ENCODE results near the gene HOGA1. TPM values are rescaled to one million over a fixed set of nuclear protein-coding genes. Genes with fewer than 3 reads are reported as not detected.

Gene HOGA1
- total RNA-seq, 1 experiment from 2014 or later, result not detected

DNA sequence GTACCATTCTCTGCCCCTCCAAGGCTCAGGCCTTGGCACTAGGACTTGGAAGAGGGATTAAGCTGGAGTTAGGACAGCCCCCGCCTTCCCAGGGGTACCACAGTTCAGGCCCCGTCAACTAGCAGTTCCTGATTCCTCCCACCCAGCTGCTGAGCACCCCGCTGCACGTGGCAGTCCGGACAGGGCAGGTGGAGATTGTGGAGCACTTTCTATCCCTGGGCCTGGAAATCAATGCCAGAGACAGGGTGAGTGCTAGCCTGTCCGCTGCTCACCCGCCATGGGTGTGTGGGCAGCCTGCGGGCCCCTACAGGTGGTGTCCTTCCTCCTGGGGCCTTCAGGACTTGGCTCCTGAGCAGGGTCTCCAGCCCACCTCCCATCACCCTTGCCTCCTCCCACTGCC is 2.0 kb upstream of the HOGA1 start:
- no peak for DNase-seq (ENCODE audit: low spot score)
- H3K36me3 ChIP-seq (ENCODE audit: insufficient read depth, low read length, poor library complexity, severe bottlenecking), result no peaks in the 10 kb centered on the region
- ChIA-PET POLR2A (ENCODE audit: low non-redundant PET) (no interaction called here), CTCF (no interaction called here)
- intact Hi-C loops (cut with micrococcal nuclease; ENCODE audit: unreplicated experiment), result no loop called here
- H3K27ac ChIP-seq (ENCODE audit: low read depth, low read length, poor library complexity, severe bottlenecking), result no peak overlapping the region
- H3K27me3 ChIP-seq (replicated peaks; ENCODE audit: insufficient read depth, low read depth, low read length, poor library complexity), result no peaks in the 10 kb centered on the region
- BruUV-seq (replicated peaks), result no TSS peak
- H3K9me3 ChIP-seq (ENCODE audit: low read depth, low read length, poor library complexity, severe bottlenecking), result no peaks in the 10 kb centered on the region
- no peak overlapping the region for H3K4me3 ChIP-seq (ENCODE audit: low read depth, low read length, poor library complexity, severe bottlenecking)
- H3K4me1 ChIP-seq (ENCODE audit: insufficient read depth, low read length, poor library complexity, severe bottlenecking), result no peaks in the 10 kb centered on the region
- TF ChIP-seq, protein P1, sequence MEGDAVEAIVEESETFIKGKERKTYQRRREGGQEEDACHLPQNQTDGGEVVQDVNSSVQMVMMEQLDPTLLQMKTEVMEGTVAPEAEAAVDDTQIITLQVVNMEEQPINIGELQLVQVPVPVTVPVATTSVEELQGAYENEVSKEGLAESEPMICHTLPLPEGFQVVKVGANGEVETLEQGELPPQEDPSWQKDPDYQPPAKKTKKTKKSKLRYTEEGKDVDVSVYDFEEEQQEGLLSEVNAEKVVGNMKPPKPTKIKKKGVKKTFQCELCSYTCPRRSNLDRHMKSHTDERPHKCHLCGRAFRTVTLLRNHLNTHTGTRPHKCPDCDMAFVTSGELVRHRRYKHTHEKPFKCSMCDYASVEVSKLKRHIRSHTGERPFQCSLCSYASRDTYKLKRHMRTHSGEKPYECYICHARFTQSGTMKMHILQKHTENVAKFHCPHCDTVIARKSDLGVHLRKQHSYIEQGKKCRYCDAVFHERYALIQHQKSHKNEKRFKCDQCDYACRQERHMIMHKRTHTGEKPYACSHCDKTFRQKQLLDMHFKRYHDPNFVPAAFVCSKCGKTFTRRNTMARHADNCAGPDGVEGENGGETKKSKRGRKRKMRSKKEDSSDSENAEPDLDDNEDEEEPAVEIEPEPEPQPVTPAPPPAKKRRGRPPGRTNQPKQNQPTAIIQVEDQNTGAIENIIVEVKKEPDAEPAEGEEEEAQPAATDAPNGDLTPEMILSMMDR (conservative IDR thresholded peaks at IDR 0.05; ENCODE audit: low read depth, low read length), result no peak
- no peak for TF ChIP-seq EZH2 (IDR thresholded peaks at IDR 0.05; ENCODE audit: borderline replicate concordance, low read depth, low read length, poor library complexity, severe bottlenecking)

DNA sequence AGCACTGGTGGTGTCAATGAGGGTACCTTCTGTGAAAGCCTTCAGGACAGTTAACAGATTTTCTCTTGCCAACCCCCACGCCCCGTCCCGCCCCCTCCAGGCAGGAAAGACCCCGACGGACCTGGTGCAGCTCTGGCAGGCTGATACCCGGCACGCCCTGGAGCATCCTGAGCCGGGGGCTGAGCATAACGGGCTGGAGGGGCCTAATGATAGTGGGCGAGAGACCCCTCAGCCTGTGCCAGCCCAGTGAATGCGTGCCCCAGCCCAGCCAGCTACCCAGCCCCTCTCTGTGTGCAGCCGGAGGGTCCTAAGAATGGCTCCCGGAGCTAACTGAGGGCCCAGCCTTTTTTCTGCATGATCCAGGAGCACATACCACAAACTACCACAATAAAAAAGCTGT is 713 bp upstream of the HOGA1 start:
- H3K4me1 ChIP-seq (ENCODE audit: insufficient read depth, low read length, poor library complexity, severe bottlenecking), result no peaks in the 10 kb centered on the region
- ChIA-PET CTCF (no interaction called here), POLR2A (ENCODE audit: low non-redundant PET) (no interaction called here)
- intact Hi-C loops (cut with micrococcal nuclease; ENCODE audit: unreplicated experiment), result no loop called here
- no TSS peak for BruUV-seq (replicated peaks)
- H3K27me3 ChIP-seq (replicated peaks; ENCODE audit: insufficient read depth, low read depth, low read length, poor library complexity), result no peaks in the 10 kb centered on the region
- no peak for DNase-seq (ENCODE audit: low spot score)
- no peaks in the 10 kb centered on the region for H3K36me3 ChIP-seq (ENCODE audit: insufficient read depth, low read length, poor library complexity, severe bottlenecking)
- TF ChIP-seq, protein P1 (conservative IDR thresholded peaks at IDR 0.05; ENCODE audit: low read depth, low read length), result no peak
- TF ChIP-seq EZH2 (IDR thresholded peaks at IDR 0.05; ENCODE audit: borderline replicate concordance, low read depth, low read length, poor library complexity, severe bottlenecking), result no peak
- no peaks in the 10 kb centered on the region for H3K9me3 ChIP-seq (ENCODE audit: low read depth, low read length, poor library complexity, severe bottlenecking)
- no peak overlapping the region for H3K4me3 ChIP-seq (ENCODE audit: low read depth, low read length, poor library complexity, severe bottlenecking)
- no peak overlapping the region for H3K27ac ChIP-seq (ENCODE audit: low read depth, low read length, poor library complexity, severe bottlenecking)

DNA sequence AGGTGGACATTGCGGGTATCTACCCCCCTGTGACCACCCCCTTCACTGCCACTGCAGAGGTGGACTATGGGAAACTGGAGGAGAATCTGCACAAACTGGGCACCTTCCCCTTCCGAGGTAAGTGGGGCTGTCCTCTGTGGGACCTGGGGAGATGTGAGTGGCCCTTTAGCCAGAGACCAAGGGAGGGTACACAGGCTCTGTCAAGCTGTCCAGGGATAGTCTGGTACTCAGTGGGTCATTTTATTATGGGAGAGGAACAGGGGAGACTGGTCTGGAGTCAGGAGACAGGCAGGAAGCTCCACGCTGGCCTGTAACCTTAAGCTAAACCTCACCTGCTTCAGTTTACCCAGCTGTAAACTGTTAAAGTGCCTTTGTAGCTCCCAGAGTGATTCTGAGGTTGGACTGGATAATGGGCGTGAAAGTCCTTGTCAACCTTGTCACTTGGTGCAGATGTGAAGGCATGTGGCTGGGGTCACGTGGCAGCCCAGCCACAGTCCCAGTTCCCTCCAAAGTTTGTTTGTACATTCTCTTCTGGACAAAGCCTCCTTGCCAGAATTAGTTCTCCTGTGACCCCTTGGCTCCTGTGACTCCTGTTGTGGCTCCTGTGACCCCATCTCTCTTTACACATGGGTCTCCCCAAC is 729 bp downstream of the HOGA1 start:
- no peak for DNase-seq (ENCODE audit: low spot score)
- BruUV-seq (replicated peaks), result no TSS peak
- Histone ChIP-seq H3K27me3 (replicated peaks; ENCODE audit: insufficient read depth, low read depth, low read length, poor library complexity) (no peaks in the 10 kb centered on the region), H3K36me3 (ENCODE audit: insufficient read depth, low read length, poor library complexity, severe bottlenecking) (no peaks in the 10 kb centered on the region), H3K9me3 (ENCODE audit: low read depth, low read length, poor library complexity, severe bottlenecking) (no peaks in the 10 kb centered on the region), H3K4me3 (ENCODE audit: low read depth, low read length, poor library complexity, severe bottlenecking) (no peak overlapping the region), H3K27ac (ENCODE audit: low read depth, low read length, poor library complexity, severe bottlenecking) (no peak overlapping the region), H3K4me1 (ENCODE audit: insufficient read depth, low read length, poor library complexity, severe bottlenecking) (no peaks in the 10 kb centered on the region)
- ChIA-PET CTCF (no interaction called here), POLR2A (ENCODE audit: low non-redundant PET) (no interaction called here)
- TF ChIP-seq, protein P1 (conservative IDR thresholded peaks at IDR 0.05; ENCODE audit: low read depth, low read length), result no peak
- TF ChIP-seq EZH2 (IDR thresholded peaks at IDR 0.05; ENCODE audit: borderline replicate concordance, low read depth, low read length, poor library complexity, severe bottlenecking), result no peak
- intact Hi-C loops (cut with micrococcal nuclease; ENCODE audit: unreplicated experiment), result no loop called here

Data from A673 (cell line).